ENCODE measurements around the gene HGF. TPM values are rescaled to one million over a fixed set of nuclear protein-coding genes. Genes with fewer than 3 reads are reported as not detected.

The HGF gene
- polyA plus RNA-seq, 3 donors = 18.6 to 24.0 (median 18.9) TPM

- intact Hi-C loops (cut with micrococcal nuclease) = no loop called here
- Mint-ChIP-seq H3K4me3 (no peak overlapping the region), H3K36me3 (peaks cover 0 to 3% of the 10 kb centered on the region in 2 donors), H3K4me1 (no peaks in the 10 kb centered on the region), H3K27me3 (ENCODE audit: low read depth in 3 of 3) (no peaks in the 10 kb centered on the region), H3K9me3 (peaks cover 0 to 1% (median 0%) of the 10 kb centered on the region in 7 donors), H3K27ac (no peak overlapping the region)
- Histone ChIP-seq H3K79me2 (ENCODE audit: insufficient read depth, low read length) (no peaks in the 10 kb centered on the region), H3K9me3 (replicated peaks in 1 of 2; ENCODE audit: control insufficient read depth in 1 of 2, insufficient read depth in 1 of 2, low read length in 2 of 2) (no peaks in the 10 kb centered on the region), H3K27ac (ENCODE audit: low read depth in 1 of 2, low read length in 2 of 2) (no peak overlapping the region), H3K27me3 (ENCODE audit: control insufficient read depth in 2 of 2, insufficient read depth in 2 of 2, low read length in 2 of 2) (no peaks in the 10 kb centered on the region), H3K4me3 (replicated peaks in 1 of 3; ENCODE audit: low read depth in 2 of 3, low read length in 3 of 3) (no peak overlapping the region), H3K4me2 (replicated peaks; ENCODE audit: extremely low read depth, low read length, poor library complexity, severe bottlenecking) (no peak overlapping the region), H3K4me1 (ENCODE audit: control insufficient read depth in 1 of 2, insufficient read depth in 2 of 2, low read length in 2 of 2) (no peaks in the 10 kb centered on the region), H4K20me1 (ENCODE audit: insufficient read depth, low read length) (no peaks in the 10 kb centered on the region), H3K9ac (ENCODE audit: insufficient read depth, low read length, poor library complexity, severe bottlenecking) (no peak overlapping the region), H3K36me3 (replicated peaks in 1 of 2; ENCODE audit: control insufficient read depth in 1 of 2, insufficient read depth in 2 of 2, low read length in 2 of 2) (no peaks in the 10 kb centered on the region), H2AFZ (ENCODE audit: insufficient read depth, low read depth, low read length, poor library complexity, severe bottlenecking) (no peak overlapping the region)
- TF ChIP-seq CTCF (IDR thresholded peaks at IDR 0.05) = no peak
- WGBS (ENCODE audit: insufficient coverage) = no CpG with 5 or more reads among the region's 1 CpG
- DNase-seq = no peak
These were observed 76.0 kb downstream of the HGF start for GRCh38 chr7:81693894-81694293.

GRCh38 chr7:81693080-81693479 lies 76.8 kb downstream of the HGF start:
- Histone ChIP-seq H3K9me3 (replicated peaks in 1 of 2; ENCODE audit: control insufficient read depth in 1 of 2, insufficient read depth in 1 of 2, low read length in 2 of 2) (no peaks in the 10 kb centered on the region), H3K9ac (ENCODE audit: insufficient read depth, low read length, poor library complexity, severe bottlenecking) (no peak overlapping the region), H2AFZ (ENCODE audit: insufficient read depth, low read depth, low read length, poor library complexity, severe bottlenecking) (no peak overlapping the region), H3K4me2 (replicated peaks; ENCODE audit: extremely low read depth, low read length, poor library complexity, severe bottlenecking) (no peak overlapping the region), H3K27me3 (ENCODE audit: control insufficient read depth in 2 of 2, insufficient read depth in 2 of 2, low read length in 2 of 2) (no peaks in the 10 kb centered on the region), H3K4me3 (replicated peaks in 1 of 3; ENCODE audit: low read depth in 2 of 3, low read length in 3 of 3) (no peak overlapping the region), H3K79me2 (ENCODE audit: insufficient read depth, low read length) (no peaks in the 10 kb centered on the region), H3K4me1 (ENCODE audit: control insufficient read depth in 1 of 2, insufficient read depth in 2 of 2, low read length in 2 of 2) (no peaks in the 10 kb centered on the region), H4K20me1 (ENCODE audit: insufficient read depth, low read length) (no peaks in the 10 kb centered on the region), H3K27ac (ENCODE audit: low read depth in 1 of 2, low read length in 2 of 2) (no peak overlapping the region), H3K36me3 (replicated peaks in 1 of 2; ENCODE audit: control insufficient read depth in 1 of 2, insufficient read depth in 2 of 2, low read length in 2 of 2) (no peaks in the 10 kb centered on the region)
- Mint-ChIP-seq H3K36me3 (peaks cover 0 to 3% of the 10 kb centered on the region in 2 donors), H3K4me3 (no peak overlapping the region), H3K4me1 (peaks cover 2% of the 10 kb centered on the region), H3K27me3 (ENCODE audit: low read depth in 3 of 3) (no peaks in the 10 kb centered on the region), H3K27ac (no peak overlapping the region), H3K9me3 (peaks cover 0 to 1% (median 0%) of the 10 kb centered on the region in 7 donors)
- TF ChIP-seq CTCF (IDR thresholded peaks at IDR 0.05) = no peak
- DNase-seq = no peak
- intact Hi-C loops (cut with micrococcal nuclease) = no loop called here
- WGBS (ENCODE audit: insufficient coverage) = 92% methylated on average over 2 of the region's 2 CpGs
